ENCODE measurements around the gene SCN11A.

DNA sequence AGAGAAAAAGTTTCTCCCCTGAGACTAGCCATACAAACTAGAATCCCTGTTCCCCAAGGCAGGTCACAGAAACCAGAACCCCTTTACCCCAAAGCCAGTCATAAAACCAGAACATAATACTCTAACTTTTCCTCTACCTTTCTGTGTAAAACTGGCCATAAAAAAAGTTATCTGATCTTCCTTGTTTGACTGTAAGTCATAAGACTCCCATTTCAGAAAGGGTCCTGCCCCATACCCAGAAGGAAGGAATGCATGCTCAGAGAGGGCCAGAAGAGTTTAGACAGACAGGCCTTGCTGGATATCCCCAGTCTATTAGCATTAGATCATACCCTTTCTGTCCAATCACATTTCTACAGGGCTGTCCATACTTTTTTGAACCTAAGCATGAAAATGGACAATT, 27.2 kb downstream of the SCN11A start:
- TF ChIP-seq, protein P1, sequence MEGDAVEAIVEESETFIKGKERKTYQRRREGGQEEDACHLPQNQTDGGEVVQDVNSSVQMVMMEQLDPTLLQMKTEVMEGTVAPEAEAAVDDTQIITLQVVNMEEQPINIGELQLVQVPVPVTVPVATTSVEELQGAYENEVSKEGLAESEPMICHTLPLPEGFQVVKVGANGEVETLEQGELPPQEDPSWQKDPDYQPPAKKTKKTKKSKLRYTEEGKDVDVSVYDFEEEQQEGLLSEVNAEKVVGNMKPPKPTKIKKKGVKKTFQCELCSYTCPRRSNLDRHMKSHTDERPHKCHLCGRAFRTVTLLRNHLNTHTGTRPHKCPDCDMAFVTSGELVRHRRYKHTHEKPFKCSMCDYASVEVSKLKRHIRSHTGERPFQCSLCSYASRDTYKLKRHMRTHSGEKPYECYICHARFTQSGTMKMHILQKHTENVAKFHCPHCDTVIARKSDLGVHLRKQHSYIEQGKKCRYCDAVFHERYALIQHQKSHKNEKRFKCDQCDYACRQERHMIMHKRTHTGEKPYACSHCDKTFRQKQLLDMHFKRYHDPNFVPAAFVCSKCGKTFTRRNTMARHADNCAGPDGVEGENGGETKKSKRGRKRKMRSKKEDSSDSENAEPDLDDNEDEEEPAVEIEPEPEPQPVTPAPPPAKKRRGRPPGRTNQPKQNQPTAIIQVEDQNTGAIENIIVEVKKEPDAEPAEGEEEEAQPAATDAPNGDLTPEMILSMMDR (IDR thresholded peaks at IDR 0.05), result no peak
- TF ChIP-seq POLR2A (IDR thresholded peaks at IDR 0.05) (no peak), POLR2AphosphoS5 (IDR thresholded peaks at IDR 0.05) (no peak)
